GM21447 (cell line): ENCODE results near the gene PMIS2.

Experiments
- ATAC-seq: cut with Tn5 transposase; IDR thresholded peaks from one replicate; pipeline ENCODE4 v1.9.1; 2021; ENCODE audit not compliant: unreplicated experiment

Gene PMIS2

GRCh38 chr19:35556025-35556590 lies 29.9 kb upstream of the PMIS2 start:
- no peak for ATAC-seq

- ATAC-seq = no peak
These were observed 29.0 kb upstream of the PMIS2 start for GRCh38 chr19:35556846-35557538.

GRCh38 chr19:35557539-35558399 lies 28.2 kb upstream of the PMIS2 start:
- no peak for ATAC-seq

- ATAC-seq = no peak
These were observed 27.3 kb upstream of the PMIS2 start for GRCh38 chr19:35558400-35559280.

GRCh38 chr19:35559281-35559659 lies 26.7 kb upstream of the PMIS2 start:
- ATAC-seq = no peak

- ATAC-seq = no peak
These were observed 26.2 kb upstream of the PMIS2 start for GRCh38 chr19:35559781-35560180.

GRCh38 chr19:35560271-35560670 lies 25.7 kb upstream of the PMIS2 start:
- ATAC-seq = no peak

- no peak for ATAC-seq
These were observed 25.3 kb upstream of the PMIS2 start for GRCh38 chr19:35560677-35561076.

- no peak for ATAC-seq
These were observed 24.5 kb upstream of the PMIS2 start for GRCh38 chr19:35561436-35561835.

- ATAC-seq = no peak
These were observed 23.6 kb upstream of the PMIS2 start for GRCh38 chr19:35562336-35562735.

GRCh38 chr19:35562776-35563175 lies 23.2 kb upstream of the PMIS2 start:
- no peak for ATAC-seq

GRCh38 chr19:35563207-35563829 lies 22.7 kb upstream of the PMIS2 start, which contains the start of gene ATP4A:
ATP4A (minus strand) TSS chr19:35563658; CDS start chr19:35563629, 29 bp downstream.
- no peak for ATAC-seq

- ATAC-seq = no peak
These were observed 20.7 kb upstream of the PMIS2 start for GRCh38 chr19:35565016-35565856.

- no peak for ATAC-seq
These were observed 19.2 kb upstream of the PMIS2 start for GRCh38 chr19:35566738-35567137.

- no peak for ATAC-seq
These were observed 16.6 kb upstream of the PMIS2 start for GRCh38 chr19:35569281-35569781.

GRCh38 chr19:35571406-35571965 lies 14.5 kb upstream of the PMIS2 start:
- no peak for ATAC-seq

GRCh38 chr19:35577918-35578317 lies 8.1 kb upstream of the PMIS2 start:
- no peak for ATAC-seq

GRCh38 chr19:35578707-35579106 lies 7.3 kb upstream of the PMIS2 start:
- ATAC-seq = no peak

- ATAC-seq = no peak
These were observed 3.2 kb upstream of the PMIS2 start for GRCh38 chr19:35582760-35583159.
